Stimulated activated CD8-positive, alpha-beta memory T cell treated with anti-CD3 and anti-CD28 coated beads, Interleukin-4, amount 100 ng/mL, for 48 hours (primary cell): Measurements from ENCODE around the gene RBMS3.
A peak's percentile ranks its signal among the peaks of the same experiment; 100 is the strongest.
"Not testable (repeated sequence)": the region's sequence is repeated elsewhere in the genome, so short reads cannot be mapped to it uniquely, and the experiment has no call there.

Source experiments
- DNase-seq: peaks from one replicate; pipeline ENCODE4 v3.0.0-alpha.2; 2020

RBMS3 gene

DNA sequence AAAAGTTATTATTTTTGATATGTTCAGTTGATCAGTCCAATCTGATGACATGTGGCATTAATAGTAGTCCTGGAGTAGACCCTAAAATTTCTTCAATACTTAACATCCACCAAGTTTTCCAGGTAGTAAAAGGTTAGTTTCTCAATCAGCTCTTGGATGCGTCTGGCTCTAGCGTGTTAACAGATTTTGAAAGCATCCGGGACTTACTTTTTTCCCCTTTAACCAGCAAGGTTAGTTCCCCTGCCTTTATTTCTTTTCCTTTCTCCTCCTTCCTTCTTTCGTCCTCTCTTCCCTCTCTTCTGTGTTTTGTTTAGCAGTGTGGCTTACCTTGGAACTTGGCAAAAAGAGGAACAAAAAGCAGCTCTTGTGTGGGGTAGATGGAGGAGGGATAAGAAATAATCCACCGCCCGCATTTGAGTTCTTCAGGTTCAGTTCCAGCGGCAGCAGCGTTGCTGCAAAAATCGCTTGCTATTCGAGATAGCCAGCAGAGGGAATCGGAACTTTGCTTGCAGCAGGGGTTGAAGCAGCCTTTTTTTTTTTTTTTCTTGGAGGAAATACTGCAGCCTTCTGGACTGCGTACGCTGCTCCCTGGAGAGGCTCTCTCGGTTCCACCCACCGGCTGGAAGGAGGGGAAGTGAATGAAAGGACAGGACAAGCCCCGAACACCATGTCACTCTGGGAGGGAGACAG, at the start of gene RBMS3:
Gene RBMS3 (plus strand): TSS at position 668 of the 690 bp plus-strand sequence.
- DNase-seq = peak; percentile 30

DNA sequence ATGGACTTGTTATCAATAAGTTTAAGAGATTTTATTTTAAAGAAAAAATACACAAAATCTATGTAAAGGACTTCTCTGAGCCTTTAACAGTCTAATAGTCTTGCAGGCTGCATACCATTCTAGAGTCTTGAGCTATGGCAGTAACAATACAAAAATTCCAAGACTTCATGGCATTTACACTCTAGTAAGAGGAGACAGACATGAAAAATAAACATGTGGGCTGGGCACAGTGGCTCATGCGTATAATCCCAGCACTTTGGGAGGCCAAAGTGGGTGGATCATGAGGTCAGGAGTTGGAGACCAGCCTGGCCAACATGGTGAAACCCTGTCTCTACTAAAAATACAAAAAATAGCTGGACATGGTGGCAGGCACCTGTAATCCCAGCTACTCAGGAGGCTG, 47.7 kb upstream of the RBMS3 start:
- not testable (repeated sequence) for DNase-seq

DNA sequence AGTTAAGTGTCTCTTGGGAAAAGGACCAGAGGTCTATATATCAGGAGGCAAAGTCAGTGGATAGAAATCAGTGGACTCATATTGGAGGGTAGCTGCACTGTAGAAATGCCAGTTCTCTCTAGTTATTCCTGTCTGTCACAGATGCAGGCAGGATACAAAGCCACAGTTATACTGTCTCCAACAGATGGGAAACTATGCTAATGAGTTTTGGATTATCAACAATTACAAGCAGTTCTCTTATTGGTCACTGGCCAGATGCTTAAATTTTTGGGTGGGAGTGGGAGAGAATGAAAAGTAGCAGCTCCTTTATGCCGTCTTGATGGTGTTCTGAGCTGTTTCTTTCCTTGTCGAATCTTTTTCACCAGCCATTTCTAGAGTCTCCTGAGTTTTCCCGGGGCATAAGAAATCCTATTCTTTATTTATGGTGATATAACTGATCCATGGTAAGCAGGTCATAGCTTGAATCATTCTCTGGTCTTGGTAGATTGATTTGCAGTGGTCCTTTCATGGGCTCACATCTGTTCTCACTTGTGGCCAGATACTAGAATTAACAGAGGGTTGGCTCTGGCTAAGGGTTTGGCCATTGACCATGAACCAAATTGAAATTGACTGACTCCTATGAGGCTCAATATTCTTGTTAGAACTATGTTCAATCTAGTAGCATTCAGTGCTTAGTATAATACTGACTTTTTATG, 44.6 kb upstream of the RBMS3 start:
- DNase-seq = no peak

DNA sequence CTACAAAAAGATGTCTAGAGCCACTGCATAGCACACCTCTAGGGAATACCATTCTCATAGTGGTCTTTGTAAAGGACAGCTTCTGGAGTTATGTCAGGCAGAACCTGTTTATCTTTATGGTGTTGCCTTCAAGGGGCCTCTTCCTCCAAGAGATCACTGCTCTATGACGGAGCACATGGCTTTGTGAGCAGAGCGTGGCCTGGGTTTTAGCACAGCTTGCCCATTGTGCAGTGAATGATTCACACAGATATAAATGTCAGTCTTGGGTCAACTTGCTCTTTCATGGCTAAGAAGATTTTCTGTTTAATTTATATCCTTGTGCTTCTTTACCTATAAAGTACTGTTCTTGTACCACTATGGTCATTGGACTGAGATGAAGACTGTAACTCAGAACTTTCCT, 41.5 kb upstream of the RBMS3 start:
- no peak for DNase-seq

DNA sequence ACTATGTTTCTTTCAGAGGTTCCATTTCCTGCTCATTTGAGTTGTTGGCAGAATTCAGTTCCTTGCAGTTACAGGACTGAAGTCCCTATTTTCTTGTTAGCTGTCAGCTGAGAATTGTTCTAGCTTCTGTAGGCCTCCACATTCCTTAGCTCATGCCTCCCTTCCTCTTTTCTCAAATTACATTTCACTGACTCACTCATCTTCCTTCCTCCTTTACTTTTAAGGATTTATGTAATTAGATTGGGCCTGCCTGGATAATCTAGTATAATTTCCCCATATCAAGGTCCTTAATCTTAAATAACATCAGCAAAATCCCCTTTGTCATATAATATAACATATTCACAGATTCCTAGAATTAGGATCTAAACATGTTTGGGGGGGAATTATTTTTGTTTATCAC, 40.6 kb upstream of the RBMS3 start:
- no peak for DNase-seq

DNA sequence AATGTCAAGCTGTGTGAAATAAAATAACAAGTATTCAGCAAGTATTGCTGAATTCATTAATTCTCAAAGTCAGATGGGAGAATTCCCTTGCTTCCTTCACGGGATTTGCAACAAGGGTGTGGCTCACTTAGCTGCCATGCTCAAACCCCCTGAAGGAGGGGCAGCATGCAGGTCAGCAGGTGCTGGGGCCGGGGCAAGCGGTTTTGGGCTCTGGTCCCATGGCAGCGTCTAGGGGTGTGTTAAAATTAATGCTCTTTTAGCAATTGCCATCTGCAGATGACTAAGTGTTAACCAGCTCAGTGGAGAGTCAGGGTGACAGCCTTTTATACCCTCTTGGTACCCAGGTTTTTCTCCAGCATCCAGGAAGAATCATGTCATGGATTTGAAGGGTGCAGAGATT, 40.0 kb upstream of the RBMS3 start:
- no peak for DNase-seq

DNA sequence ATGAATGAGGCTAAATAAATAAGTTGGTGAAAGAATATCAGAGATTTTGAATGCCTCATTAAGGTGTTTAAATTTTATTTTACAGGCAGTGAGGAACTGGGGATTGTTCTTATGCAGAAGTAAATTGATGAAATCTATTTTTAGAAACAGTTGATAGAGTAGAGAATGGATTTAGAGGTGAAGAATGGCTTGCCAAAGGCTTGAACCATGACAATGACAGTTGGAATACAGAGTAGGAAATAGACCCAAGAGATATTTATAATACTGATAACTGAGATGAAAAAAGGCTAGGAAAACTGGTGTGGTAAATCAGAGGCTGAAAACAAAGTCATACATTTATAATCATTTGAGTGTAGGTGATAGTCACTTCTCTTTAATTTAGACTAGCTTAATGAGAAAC, 39.0 kb upstream of the RBMS3 start:
- no peak for DNase-seq

DNA sequence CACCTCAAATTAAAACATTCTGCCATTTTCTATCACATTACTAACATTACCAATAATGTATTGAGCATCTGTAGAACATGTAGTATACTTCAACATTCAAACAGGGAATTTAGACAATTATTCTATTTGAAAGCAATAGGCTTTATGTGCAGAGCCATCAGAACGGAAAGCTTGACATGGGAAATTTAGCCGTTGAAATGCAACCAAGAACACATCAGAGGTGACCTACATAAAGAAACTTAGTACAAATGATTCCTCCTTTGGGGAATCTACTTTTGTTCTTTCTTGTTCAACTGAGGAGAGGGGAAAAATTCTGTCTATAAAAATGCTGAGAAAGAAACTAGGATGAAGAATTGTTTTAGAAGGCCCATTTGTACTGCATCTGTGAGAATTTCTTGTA, 38.6 kb upstream of the RBMS3 start:
- DNase-seq = no peak

DNA sequence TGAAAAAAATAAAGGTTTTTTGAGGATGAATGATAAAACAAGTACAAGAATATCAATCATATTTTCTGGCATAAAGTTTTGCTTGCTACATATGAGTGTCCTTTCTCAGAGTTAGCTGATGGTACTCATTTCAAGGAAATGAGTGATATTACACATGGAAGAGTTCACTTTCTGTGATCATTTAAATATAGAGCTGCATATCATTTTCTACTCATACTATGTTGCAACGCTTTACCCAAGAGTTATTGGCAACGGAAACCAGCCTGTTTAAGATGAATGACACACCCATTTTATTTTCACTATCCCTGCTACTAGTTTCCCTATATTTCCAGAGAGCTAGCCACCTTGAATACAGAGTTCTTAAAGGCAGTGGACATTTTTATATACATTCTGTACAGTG, 35.4 kb upstream of the RBMS3 start:
- DNase-seq = no peak

DNA sequence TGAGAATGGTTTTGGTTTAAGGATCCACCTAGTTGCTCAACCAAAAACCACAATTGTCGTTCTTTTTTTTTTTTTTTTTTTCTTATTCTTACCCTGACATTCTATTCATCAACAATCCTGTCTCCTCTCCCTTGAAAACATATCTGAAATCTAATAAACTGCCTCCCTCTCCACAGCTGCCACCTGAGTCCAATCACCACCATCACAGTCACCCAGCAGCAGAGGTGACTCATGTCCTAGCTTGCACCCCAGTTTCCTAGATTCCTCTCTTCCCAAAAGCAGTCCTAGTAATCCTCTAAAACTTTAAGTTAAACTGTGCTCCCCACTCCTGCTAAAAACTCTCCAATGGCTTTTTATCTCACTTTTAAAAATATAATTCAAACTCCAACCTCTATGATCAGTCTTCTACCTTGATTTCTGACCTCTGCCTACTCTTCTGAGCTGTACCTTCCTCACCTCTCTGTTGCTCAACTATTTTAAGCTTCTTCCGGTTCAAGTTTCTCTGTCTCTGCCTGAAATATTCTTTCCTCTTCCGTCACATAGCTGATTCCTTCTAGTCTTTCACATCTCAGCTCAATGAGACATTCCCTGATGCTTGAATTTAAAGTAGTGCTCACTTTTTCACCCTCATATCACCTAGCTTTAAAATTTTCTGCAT, 33.7 kb upstream of the RBMS3 start:
- DNase-seq = no peak

DNA sequence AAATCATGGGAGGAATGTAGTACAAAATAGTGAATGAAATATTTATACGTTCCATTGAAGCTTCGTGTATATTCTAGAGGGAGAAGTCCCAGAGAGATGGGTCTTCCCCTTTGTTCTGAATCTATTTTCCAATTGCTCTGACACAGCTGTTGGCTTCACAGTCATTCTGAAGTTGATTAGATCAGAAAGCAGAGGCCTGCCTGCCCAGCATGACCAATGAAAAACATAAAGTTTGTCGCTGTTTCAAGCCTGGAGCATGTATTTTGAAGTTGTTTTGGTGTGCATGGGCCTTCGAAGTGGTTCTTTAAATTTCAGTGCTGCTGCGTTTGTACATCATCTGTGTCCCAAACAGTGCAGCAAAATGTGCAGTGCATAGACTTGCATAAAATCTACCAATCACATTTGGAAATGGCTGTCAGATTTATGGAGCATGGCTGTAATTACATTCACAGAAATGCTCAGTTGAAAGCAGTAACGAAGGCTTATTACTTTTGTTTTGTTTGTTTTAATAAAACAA, 31.0 kb upstream of the RBMS3 start:
- DNase-seq = no peak

DNA sequence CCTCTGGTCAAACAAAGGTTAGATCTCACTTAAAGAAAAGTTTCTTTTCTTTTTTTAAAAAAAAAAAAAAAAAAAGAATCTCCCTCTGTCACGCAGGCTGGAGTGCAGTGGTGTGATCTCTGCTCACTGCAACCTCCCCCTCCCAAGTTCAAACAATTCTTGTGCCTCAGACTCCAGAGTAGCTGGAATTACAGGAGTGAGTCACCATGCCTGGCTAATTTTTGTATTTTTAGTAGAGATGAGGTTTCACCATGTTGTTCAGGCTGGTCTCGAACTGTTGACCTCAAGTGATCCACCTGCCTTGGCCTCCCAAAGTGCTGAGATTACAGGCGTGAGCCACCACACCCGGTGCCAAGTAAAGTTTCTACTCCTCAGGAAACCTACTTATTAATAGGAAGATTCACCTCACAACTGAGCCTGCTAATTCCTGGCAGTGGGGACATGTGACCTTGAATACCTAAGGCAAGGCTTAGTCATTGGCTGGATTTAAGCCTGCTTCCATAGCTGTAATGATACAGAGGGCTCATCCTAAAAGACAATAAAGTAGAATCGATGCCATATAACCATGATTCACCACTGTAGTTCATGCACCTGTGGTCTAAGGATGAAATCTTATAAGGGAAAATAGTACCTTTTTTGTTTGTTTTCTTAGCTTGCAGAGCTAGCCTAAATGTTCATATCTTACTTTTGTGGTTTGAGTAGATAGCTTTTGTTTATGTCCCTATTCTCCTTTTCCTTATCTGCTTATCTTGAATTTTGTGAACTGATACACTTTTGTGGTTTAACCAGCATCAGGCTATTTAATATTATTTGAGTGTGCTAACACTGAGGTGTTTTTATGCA, 24.8 kb upstream of the RBMS3 start:
- no peak for DNase-seq

DNA sequence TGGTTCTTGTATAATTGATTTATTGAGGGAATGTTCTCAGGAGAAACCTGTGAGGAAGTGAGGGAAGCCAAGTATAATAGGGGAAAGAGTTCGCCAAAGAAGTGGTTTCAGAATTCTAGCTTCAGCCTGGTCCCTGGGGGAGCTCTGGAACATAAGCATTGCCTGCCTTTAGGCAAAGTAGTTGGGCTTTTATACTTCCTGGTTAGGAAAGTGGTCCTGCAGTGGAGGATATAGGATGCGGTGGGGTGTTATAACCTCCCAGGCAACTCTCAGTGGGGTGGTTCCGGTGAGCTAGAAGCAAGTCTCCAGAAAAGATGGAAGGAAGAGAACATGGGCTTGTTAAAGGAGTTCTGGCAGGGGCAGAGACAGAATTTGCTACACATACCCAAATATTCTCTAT, 22.7 kb upstream of the RBMS3 start:
- DNase-seq = no peak

DNA sequence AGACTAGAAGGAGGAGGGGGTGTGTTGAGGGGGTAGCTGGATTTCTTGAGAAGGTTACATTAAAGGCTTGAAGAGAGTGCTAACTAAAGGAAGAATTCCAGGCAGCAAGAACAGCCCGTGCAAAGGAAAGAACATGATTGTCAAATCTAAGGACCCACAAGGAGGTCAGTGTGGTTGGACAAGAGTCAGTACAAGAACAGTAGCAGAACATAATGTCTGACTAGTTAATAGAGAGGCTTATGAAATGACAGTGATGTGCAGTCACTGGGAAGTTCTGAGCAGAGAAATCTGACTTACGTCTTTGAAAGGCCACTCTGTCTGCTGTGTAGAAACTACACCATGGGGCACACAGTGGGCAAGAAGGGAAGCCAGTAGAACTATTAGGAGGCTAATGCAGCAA, 19.8 kb upstream of the RBMS3 start:
- DNase-seq = no peak

DNA sequence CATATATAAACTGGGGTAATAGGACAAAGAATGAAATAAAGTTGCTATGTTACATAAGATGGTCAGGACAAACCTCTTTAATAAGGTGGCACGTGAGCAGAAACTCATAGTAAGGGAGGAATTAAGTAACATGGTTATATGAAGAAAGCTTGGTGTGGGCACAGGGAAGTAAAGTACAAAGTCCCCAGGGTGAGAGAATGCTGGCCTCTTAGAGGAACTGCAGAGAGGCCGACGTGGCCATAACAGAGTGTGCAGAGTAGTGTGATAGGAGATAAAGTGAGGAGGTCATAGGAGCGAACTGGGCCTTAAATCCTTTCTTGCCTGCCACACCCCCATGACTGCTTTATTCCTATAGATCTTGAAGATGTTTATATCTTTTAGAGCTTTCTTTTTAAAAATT, 17.4 kb upstream of the RBMS3 start:
- DNase-seq = no peak

DNA sequence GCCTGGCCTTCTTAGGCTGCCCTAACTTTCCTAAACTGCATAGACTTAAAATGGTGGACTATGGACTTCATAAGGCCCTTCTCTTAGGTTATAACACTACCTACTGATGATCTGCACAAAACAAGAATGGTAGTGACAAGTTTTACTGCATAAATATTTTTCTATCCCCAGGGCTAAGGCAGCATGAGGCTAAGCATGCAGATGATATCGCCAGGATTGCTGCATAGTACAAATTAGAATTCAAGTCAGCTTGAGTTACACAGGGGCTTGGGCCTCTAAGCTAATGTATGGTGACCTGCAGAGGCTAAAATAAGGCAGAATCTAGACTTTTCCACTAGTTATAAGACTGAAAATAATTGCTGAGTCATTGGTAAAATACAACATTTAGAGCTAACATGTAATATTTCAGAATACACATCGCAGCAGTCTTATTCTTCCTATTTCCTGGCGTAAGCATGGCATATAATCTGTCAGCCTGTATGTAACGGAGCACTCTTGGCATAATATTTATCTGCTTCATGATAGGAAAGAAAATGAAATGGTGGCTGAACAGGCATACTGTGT, 15.3 kb upstream of the RBMS3 start:
- DNase-seq = no peak

DNA sequence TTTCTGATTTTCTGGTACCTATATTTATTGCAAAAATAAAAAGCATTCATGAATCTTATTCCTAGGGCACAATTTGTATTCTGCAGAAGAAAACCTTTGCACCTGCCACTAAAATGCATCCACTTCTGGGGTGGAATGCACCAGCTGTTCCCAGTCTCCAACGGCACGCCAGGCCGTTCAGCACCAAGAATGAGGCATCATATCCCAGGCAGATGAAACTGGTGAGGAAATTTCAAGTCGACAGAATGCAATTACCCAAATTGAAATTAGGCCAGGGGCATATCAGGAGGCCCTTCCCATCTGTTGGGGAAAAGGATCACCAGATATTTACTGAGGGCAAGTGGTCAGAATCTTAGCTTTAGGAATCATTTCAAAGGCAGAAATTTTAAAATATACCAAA, 13.6 kb upstream of the RBMS3 start:
- no peak for DNase-seq

DNA sequence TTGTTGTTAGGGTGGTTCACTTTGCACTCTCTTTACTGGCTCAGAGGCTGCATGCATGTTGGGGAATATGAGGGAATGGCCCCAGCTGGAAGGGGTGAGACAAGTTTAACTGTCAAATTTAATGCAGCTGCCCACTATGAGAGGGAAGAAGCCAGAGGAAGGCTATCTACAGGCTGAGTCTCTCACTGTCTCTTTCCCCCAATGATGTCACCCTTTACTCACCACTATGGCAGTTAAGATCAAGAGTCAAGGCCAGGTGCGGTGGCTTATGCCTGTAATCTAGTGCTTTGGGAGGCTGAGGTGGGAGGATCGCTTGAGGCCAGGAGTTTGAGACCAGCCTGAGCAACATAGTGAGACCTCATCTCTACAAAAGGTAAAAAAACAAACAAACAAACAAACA, 12.2 kb upstream of the RBMS3 start:
- DNase-seq = no peak

DNA sequence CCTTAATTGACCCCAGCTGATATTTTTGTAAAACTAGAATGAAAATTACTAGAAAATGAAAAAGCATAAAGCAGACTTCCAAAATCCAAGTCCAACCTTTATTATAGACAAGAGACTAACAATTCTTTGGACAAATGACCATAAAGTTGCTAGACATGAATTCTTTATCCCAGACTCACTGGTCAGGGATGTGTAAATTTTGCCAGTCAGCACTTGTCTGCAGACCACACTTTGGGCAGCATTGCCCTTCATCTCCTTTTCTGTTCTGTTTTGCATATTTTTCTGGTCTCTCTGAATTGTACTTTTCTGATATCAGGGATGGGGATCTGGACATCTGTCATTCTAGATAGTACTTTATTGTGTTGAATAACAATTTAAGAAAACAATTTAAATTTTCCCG, 10.1 kb upstream of the RBMS3 start:
- no peak for DNase-seq

DNA sequence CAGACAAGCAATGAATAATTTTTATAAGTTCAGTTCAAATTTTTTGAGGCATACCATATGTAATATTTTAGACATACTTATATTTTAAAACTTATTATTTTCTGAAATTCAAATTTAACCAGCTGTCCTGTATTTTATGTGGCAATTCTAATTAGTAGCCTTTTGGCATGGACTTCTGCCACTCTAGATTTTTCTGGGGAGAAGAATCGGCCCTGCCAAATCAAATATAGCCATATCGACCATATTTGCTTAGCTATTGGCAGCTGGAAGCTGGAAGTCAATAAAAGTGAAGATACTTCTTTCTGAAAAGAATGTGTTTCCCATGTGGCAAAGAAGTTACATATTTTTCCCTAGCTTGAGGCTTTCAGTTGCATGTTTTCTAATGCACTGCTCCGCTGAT, 9.4 kb upstream of the RBMS3 start:
- no peak for DNase-seq

DNA sequence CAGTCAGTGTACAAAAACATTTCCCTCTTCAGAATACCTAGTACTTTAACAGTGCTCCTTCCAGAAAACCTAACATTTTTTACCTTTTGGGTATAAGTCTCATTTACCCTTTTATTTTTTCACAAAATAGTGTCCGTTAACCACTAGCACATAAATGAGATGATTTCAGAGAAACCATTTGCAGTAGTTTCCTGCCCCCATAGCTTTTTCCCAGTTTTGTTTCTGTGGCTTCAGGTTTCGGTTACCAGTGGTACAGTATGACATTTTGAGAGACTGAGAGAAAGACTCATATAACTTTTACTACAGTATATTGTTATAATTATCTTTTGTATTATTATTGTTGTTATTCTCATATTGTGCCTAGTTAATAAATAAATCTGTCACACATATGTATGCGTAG, 6.2 kb upstream of the RBMS3 start:
- no peak for DNase-seq

DNA sequence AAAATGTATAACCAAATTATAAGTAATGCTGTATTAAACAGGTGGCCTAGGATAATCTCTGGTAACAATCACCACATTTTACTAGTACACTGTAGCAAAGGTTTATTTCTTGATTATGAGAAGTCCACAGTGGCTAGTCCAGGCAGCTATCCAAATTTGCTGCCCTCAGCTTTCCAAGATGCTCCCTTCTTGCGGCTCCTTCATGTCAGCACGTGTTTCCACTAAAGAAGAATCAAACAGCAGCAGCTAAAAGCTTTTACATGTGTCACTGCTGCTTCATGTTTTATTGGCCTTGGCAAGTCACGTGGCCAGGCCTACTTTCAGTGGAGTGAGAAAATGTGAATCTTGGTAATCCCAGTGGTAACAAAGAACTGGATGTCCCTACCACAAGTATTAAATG, 5.6 kb upstream of the RBMS3 start:
- DNase-seq = no peak

DNA sequence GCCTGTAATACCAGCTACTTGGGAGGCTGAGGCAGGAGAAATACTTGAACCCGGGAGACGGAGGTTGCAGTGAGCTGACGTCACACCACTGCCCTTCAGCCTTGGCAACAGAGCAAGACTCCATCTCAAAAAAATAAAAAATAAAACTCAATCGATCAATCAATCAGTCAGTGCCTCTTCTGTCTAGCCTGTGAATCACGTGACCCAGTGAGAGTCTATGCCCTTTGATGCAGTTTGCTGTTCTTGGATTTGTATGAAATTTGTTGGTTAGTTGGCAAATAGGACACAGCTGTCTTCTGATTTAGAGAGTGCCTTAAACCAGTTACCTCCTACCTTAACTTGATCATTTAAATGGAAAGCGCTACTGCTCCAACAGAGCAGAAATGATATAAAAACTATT, 3.6 kb upstream of the RBMS3 start:
- DNase-seq = no peak
